AG09319 (cell line): ENCODE measurements around the gene ZNF652.

ENCODE experiments used
- DNase-seq: peaks from one replicate; pipeline ENCODE4 v3.0.0-alpha.2; 2010; ENCODE audit warnings: low read depth; ENCODE audit errors: extremely low read depth
- TF ChIP-seq, protein P1 (sequence below): IDR thresholded peaks from 2 replicates; pipeline ENCODE4 v1.5.1; 2011; ENCODE audit warnings: low read depth, mild to moderate bottlenecking, inconsistent platforms, low read length, moderate library complexity

ZNF652 gene

DNA sequence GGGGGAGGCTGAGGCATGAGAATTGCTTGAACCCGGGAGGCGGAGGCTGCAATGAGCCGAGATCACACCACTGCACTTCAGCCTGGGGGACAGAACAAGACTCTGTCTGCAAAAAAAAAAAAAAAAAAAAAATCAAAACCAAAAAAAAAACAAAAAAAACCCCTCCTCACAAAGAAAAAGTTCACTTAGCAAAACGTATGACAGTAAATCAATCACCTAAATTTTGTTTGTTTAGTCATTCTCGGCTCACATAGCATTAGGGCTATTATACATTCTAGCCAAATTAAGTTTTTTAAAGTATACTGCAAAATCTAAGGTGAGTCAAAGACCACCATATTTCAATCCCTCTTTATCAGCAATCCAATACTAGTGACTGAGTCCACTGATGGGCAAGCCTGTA is 5.7 kb downstream of the ZNF652 start:
- TF ChIP-seq, protein P1, sequence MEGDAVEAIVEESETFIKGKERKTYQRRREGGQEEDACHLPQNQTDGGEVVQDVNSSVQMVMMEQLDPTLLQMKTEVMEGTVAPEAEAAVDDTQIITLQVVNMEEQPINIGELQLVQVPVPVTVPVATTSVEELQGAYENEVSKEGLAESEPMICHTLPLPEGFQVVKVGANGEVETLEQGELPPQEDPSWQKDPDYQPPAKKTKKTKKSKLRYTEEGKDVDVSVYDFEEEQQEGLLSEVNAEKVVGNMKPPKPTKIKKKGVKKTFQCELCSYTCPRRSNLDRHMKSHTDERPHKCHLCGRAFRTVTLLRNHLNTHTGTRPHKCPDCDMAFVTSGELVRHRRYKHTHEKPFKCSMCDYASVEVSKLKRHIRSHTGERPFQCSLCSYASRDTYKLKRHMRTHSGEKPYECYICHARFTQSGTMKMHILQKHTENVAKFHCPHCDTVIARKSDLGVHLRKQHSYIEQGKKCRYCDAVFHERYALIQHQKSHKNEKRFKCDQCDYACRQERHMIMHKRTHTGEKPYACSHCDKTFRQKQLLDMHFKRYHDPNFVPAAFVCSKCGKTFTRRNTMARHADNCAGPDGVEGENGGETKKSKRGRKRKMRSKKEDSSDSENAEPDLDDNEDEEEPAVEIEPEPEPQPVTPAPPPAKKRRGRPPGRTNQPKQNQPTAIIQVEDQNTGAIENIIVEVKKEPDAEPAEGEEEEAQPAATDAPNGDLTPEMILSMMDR, result no peak
- DNase-seq, result no peak

DNA sequence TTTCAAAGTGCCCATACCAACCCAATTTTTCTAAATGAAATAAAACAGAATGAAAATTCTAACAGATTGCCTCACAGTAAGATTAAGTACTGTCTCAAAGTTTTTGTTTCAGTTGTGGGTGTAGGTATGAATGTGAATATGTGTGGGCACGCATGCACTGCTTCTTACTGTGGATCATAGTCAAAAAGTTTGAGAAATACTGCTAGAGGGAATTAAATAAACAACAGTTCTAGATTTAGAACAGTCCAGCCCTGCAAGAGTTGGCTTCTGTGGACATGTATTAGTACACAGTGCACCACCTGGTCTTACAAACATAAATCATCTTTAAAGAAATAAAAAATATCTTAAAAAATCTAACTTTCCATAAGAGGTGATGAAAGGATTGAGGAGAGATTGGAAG is 8.4 kb downstream of the ZNF652 start:
- TF ChIP-seq, protein P1, result no peak
- no peak for DNase-seq

DNA sequence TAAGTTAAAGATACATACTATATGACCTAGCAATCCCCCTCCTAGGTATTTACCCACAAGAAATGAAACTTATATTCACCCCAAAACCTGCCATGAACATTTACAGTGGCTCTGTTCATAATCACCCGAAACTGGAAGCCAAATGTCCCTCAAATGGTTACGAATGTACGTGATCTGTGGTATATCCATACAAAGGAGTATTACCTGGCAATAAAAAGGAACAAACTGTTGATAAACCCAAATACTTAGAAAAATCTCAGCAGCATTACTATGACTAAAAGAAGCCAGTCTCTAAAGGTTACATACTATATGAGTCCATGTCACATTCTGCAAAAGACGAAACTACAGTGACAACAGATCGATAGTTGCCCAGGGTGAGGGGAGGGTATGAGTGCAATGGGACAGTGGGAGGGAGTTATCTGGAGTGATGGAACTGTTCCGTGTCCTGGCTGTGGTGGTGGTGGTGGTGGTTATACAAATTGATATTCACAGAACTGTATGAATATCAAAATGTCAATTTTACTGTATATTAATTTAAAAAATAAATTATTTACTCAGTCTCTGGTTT is 9.4 kb downstream of the ZNF652 start:
- TF ChIP-seq, protein P1, result no peak
- DNase-seq, result no peak

DNA sequence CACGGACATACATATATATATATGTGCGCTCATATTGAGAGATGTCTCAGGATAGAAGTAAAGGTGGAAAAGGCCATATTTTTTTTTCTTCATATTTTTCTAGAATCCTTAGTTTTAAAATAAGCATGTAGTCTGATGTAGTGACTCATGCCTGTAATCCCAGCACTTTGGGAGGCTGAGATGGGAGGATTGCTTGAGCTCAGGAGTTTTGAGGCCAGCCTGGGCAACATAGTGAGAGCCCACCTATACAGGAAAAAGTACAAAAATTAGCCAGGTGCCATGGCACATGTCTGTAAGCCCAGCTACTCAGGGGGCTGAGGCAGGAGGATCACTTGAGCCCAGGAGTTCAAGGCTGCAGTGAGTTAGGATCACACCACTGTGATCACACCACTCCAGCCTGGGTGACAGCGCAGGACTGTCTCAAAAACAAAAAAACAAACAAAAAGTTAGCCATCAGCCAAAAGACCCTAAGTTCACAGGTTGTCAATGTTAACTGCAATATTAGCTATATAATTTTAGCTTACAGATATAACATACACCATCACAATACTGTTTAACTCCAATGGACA is 10.4 kb downstream of the ZNF652 start:
- TF ChIP-seq, protein P1, result no peak
- DNase-seq, result no peak

DNA sequence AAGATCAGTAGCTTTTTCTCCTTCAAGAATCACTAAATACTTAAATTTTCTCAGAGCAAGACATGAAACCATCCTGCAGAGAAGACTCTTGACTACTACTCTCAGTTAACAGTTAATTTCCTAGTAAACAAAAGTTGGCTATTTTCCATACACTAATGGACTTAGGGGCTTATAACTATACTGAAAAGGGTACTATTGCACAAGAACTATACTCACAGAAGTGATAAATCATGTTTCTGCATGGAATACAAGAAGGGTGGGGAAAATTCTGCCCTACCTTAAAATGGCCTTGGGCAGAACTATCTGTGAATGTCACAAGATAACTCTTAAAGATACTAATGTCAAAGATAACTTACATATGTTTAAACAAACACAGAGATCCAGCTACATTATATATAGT is 12.5 kb downstream of the ZNF652 start:
- no peak for DNase-seq

DNA sequence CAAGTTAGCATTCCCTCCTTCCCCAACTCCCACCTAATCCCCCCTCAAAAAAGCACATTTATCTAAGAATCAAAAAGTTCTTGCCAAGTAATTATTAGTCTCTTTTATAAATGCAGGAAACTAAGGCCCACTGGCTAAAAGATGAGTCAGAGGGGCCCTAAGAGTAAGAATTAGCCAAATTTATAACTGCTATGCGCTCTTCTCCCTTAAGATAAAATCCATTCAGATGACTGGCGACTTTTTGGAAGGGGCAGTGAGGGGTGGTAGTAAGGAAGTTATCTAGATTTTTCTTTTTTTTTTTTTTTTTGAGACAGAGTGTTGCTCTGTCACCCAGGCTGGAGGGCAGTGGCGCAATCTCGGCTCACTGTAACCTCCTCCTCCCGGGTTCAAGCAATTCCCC is 17.1 kb downstream of the ZNF652 start:
- no peak for DNase-seq
- TF ChIP-seq, protein P1, result no peak

More for the DNA sequence above, 12.5 kb downstream of the ZNF652 start:
- TF ChIP-seq, protein P1, result no peak

DNA sequence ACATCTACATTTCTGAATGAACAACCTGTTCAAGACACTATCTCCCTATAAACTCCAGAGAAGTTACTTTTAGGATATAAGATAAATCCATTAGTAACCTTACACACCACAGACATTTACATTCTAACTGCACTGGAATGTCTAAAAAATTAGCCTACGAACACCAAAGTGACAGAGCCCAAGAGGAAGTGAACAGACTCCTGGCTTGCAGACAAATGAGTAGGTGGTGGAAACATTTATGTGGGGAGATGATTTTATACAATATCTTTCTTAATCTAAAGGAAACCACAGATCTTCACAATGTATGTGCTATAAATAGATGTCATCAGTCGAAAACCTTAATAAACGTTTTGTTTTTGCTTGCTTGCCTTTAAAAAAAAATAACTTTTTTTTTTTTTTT is 18.8 kb downstream of the ZNF652 start:
- TF ChIP-seq, protein P1, result no peak
- DNase-seq, result no peak
